Airway epithelial cell (primary cell): ENCODE data around the gene NUCB1. TPM values are rescaled to one million over a fixed set of nuclear protein-coding genes. Genes with fewer than 3 reads are reported as not detected.

ENCODE experiments used
- total RNA-seq: library from RNA; depleted of rRNA; stranded (reverse); fragments of >200 nt; gene quantifications from 2 replicates; pipeline ENCODE4 v1.2.3, GENCODE V29; 2015

NUCB1 gene
- 186 and 191 TPM in 2 replicates for total RNA-seq

GRCh38 chr19:48899781-48900476 lies at the start of gene NUCB1:
TSS of gene NUCB1 (plus strand) at chr19:48900312. CDS start at chr19:48900797, 485 bp downstream.

GRCh38 chr19:48868114-48868886 lies 31.8 kb upstream of the NUCB1 start, which contains the start of gene PLEKHA4:
TSS of gene PLEKHA4 (minus strand) at chr19:48868617. CDS start at chr19:48867620, 997 bp downstream.

GRCh38 chr19:48872182-48872883 lies 27.8 kb upstream of the NUCB1 start, which contains the start of gene PPP1R15A:
TSS of gene PPP1R15A (plus strand) at chr19:48872421. CDS start at chr19:48873234, 813 bp downstream.

GRCh38 chr19:48933382-48933932 lies 33.3 kb downstream of the NUCB1 start, which contains the start of gene DHDH:
TSS of gene DHDH (plus strand) at chr19:48933699. CDS start at chr19:48933722, 23 bp downstream.

GRCh38 chr19:48954595-48955307 lies 54.6 kb downstream of the NUCB1 start, which contains the start of gene BAX:
TSS of gene BAX (plus strand) at chr19:48954875. CDS start at chr19:48954929, 54 bp downstream.

GRCh38 chr19:48965040-48965805 lies 65.1 kb downstream of the NUCB1 start, which contains the start of gene FTL:
TSS of gene FTL (plus strand) at chr19:48965309. CDS start at chr19:48965508, 199 bp downstream.

Other genes with a start within 250 kb of the NUCB1 start
- not detected in 2 replicates for gene NTN5, start 227.3 kb upstream of the NUCB1 start, total RNA-seq
- gene FUT2, start 204.3 kb upstream of the NUCB1 start, total RNA-seq: 10.4 and 10.5 TPM in 2 replicates
- 0.85 and 0.88 TPM in 2 replicates for gene MAMSTR, start 180.6 kb upstream of the NUCB1 start, total RNA-seq
- 3.0 and 4.8 TPM in 2 replicates for gene RASIP1, start 159.7 kb upstream of the NUCB1 start, total RNA-seq
- 0.28 TPM in 1 of 2 replicates, not detected in the other for gene IZUMO1, start 153.4 kb upstream of the NUCB1 start, total RNA-seq
- 8.0 and 8.2 TPM in 2 replicates for gene FUT1, start 147.7 kb upstream of the NUCB1 start, total RNA-seq
- not detected in 2 replicates for gene FGF21, start 144.8 kb upstream of the NUCB1 start, total RNA-seq
- 43.5 and 69.6 TPM in 2 replicates for gene BCAT2, start 89.3 kb upstream of the NUCB1 start, total RNA-seq
- gene HSD17B14, start 63.8 kb upstream of the NUCB1 start, total RNA-seq: 1.1 and 2.4 TPM in 2 replicates
- gene PLEKHA4, start 31.7 kb upstream of the NUCB1 start, total RNA-seq: 1.7 and 5.3 TPM in 2 replicates
- gene PPP1R15A, start 27.9 kb upstream of the NUCB1 start, total RNA-seq: 25.3 and 25.5 TPM in 2 replicates
- gene TULP2, start 1.6 kb upstream of the NUCB1 start, total RNA-seq: not detected in 2 replicates
- gene DHDH, start 33.4 kb downstream of the NUCB1 start, total RNA-seq: 0.33 and 1.1 TPM in 2 replicates
- gene BAX, start 54.6 kb downstream of the NUCB1 start, total RNA-seq: 74.6 and 94.5 TPM in 2 replicates
- gene FTL, start 65.0 kb downstream of the NUCB1 start, total RNA-seq: 788 and 1,050 TPM in 2 replicates
- 63.5 and 69.1 TPM in 2 replicates for gene GYS1, start 93.0 kb downstream of the NUCB1 start, total RNA-seq
- 300 and 321 TPM in 2 replicates for gene RUVBL2, start 93.6 kb downstream of the NUCB1 start, total RNA-seq
- not detected in 2 replicates for gene LHB, start 116.8 kb downstream of the NUCB1 start, total RNA-seq
- not detected in 2 replicates for gene CGB3, start 124.0 kb downstream of the NUCB1 start, total RNA-seq
- gene CGB2, start 131.6 kb downstream of the NUCB1 start, total RNA-seq: 0.49 and 1.3 TPM in 2 replicates
- gene CGB1, start 136.6 kb downstream of the NUCB1 start, total RNA-seq: 2.4 TPM in 1 of 2 replicates, not detected in the other
- gene CGB5, start 143.5 kb downstream of the NUCB1 start, total RNA-seq: not detected in 2 replicates
- gene CGB8, start 148.8 kb downstream of the NUCB1 start, total RNA-seq: 0.37 TPM in 1 of 2 replicates, not detected in the other
- gene CGB7, start 157.4 kb downstream of the NUCB1 start, total RNA-seq: 0.23 and 2.3 TPM in 2 replicates
- gene NTF4, start 164.5 kb downstream of the NUCB1 start, total RNA-seq: 5.6 and 6.5 TPM in 2 replicates
- gene KCNA7, start 172.4 kb downstream of the NUCB1 start, total RNA-seq: not detected in 2 replicates
- gene SNRNP70, start 185.1 kb downstream of the NUCB1 start, total RNA-seq: 208 and 217 TPM in 2 replicates
- 10.3 and 10.5 TPM in 2 replicates for gene LIN7B, start 214.1 kb downstream of the NUCB1 start, total RNA-seq
- 4.0 and 11.2 TPM in 2 replicates for gene C19orf73, start 218.8 kb downstream of the NUCB1 start, total RNA-seq
- 9.9 and 12.8 TPM in 2 replicates for gene PPFIA3, start 219.2 kb downstream of the NUCB1 start, total RNA-seq